Testis (tissue), 2 donors: ENCODE data around the gene PTPRE.

Experiments used
- CTCF ChIP-seq, 3 experiments: fragments of 450-650 bp in 2 of 3; fragments of 200-600 bp in 1 of 3; sonication (generic) in 1 of 3; IDR thresholded peaks; one replicate each; pipeline ENCODE4 v1.5.1; 2016 to 2019; ENCODE audit warnings: antibody characterized with exemption in 3 of 3, mild to moderate bottlenecking in 2 of 3, moderate library complexity in 1 of 3
- POLR2A ChIP-seq: fragments of 450-650 bp; IDR thresholded peaks from one replicate; pipeline ENCODE4 v1.6.1; 2017; ENCODE audit warnings: antibody characterized with exemption, mild to moderate bottlenecking, moderate library complexity

- no peak for TF ChIP-seq CTCF (IDR thresholded peaks at IDR 0.05)
- TF ChIP-seq POLR2A, result no peak
Measured at GRCh38 chr10:128102480-128103228, 195.8 kb downstream of the PTPRE start.
